Body of pancreas (tissue), 4 donors: ENCODE results near the gene C2orf76.

Experiments
- CTCF ChIP-seq, 7 experiments: fragments of 450-650 bp in 4 of 7; fragments of 200-600 bp in 3 of 7; sonication (generic) in 3 of 7; IDR thresholded peaks; one replicate each; pipeline ENCODE4 v1.5.1; 2016 to 2019; ENCODE audit warnings: antibody characterized with exemption in 7 of 7
- POLR2A ChIP-seq, 3 donors: fragments of 450-650 bp; IDR thresholded peaks; one replicate each; pipeline ENCODE4 v1.6.1; 2016; ENCODE audit warnings: antibody characterized with exemption in 3 of 3, mild to moderate bottlenecking in 2 of 3

DNA sequence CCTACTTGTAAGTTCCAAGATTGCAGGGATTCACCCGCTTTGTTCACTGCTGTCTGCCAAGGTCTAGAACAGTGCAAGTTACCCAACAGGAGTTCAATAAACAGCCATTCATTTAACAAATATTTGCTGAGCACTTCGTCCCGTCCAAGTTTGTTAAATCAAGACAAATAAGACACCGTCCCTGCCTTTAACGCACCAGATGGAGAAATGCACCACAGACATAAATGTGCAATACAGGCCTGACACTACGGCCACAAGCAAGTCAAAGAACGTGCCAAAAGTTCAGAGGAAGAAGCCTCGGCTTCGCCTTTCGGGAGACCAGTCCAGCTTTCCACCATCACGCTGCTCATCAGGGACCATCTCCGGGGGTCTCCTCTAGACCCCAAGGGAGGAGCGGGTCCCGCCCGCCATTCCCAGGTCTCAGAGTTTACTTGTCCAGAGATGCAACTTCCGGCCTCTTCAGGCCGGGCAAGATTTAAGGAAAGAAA lies 429 bp downstream of the C2orf76 start:
- TF ChIP-seq POLR2A (IDR thresholded peaks at IDR 0.05) (no peak), CTCF (IDR thresholded peaks at IDR 0.05) (no peak)
